ENCODE results near the gene TMPRSS3. TPM values are rescaled to one million over a fixed set of nuclear protein-coding genes. Genes with fewer than 3 reads are reported as not detected.

TMPRSS3 gene
- total and polyA plus RNA-seq, 2 donors (not counting 1 experiment from before 2014, with no cell fraction given), result 0.10 to 0.12 TPM

GRCh38 chr21:42364304-42364865 is 31.5 kb downstream of the TMPRSS3 start:
- no peak overlapping the region for H3K27ac ChIP-seq (ENCODE audit: low read length in 2 of 2)
- H3K4me1 ChIP-seq (ENCODE audit: control insufficient read depth in 2 of 2, insufficient read depth in 2 of 2, low read length in 2 of 2), result no peaks in the 10 kb centered on the region
- H3K4me3 Mint-ChIP-seq, result no peak overlapping the region
- ATAC-seq (ENCODE audit: low read depth), result no peak
- POLR2A ChIA-PET, result no interaction called here
- CTCF ChIA-PET, result interaction anchor here (0.5 kb wide), 1 partner anchor 86 kb away, joined by 3 read pairs; no protein-coding TSS in a partner anchor
- no peak overlapping the region for H3K27ac Mint-ChIP-seq
- 72% methylated on average over 13 of the region's 13 CpGs for WGBS (ENCODE audit: insufficient coverage)
- peaks cover 0 to 11% (median 4%) of the 10 kb centered on the region in 4 experiments for H3K27me3 ChIP-seq (replicated peaks in 1 of 4; ENCODE audit: control extremely low read depth in 1 of 4, control insufficient read depth in 3 of 4, insufficient read depth in 4 of 4, low read length in 3 of 4)
- H3K9me3 ChIP-seq (ENCODE audit: control extremely low read depth in 1 of 3, control insufficient read depth in 2 of 3, insufficient read depth in 1 of 3, low read length in 2 of 3), result peaks cover 0 to 15% (median 4%) of the 10 kb centered on the region in 3 donors
- H3K4me2 ChIP-seq (replicated peaks; ENCODE audit: low read depth, low read length, poor library complexity, severe bottlenecking), result no peak overlapping the region
- H3K27me3 Mint-ChIP-seq, result peaks cover 33% of the 10 kb centered on the region
- no peaks in the 10 kb centered on the region for H3K36me3 ChIP-seq (replicated peaks in 1 of 2; ENCODE audit: control extremely low read depth in 1 of 2, control insufficient read depth in 1 of 2, extremely low read depth in 1 of 2, insufficient read depth in 2 of 2, low read length in 1 of 2)
- no peak overlapping the region for H3K4me3 ChIP-seq (ENCODE audit: control extremely low read depth in 1 of 5, extremely low read depth in 1 of 5, insufficient read depth in 1 of 5, low read depth in 2 of 5, low read length in 4 of 5)
- no peak for DNase-seq
- no peaks in the 10 kb centered on the region for H3K9me3 Mint-ChIP-seq (ENCODE audit: insufficient read depth)
- intact Hi-C loops (cut with micrococcal nuclease), result no loop called here
- no peak for TF ChIP-seq EZH2 (IDR thresholded peaks at IDR 0.05; ENCODE audit: borderline replicate concordance, insufficient read depth, low read depth, low read length, poor library complexity, severe bottlenecking)
- TF ChIP-seq, protein P1, sequence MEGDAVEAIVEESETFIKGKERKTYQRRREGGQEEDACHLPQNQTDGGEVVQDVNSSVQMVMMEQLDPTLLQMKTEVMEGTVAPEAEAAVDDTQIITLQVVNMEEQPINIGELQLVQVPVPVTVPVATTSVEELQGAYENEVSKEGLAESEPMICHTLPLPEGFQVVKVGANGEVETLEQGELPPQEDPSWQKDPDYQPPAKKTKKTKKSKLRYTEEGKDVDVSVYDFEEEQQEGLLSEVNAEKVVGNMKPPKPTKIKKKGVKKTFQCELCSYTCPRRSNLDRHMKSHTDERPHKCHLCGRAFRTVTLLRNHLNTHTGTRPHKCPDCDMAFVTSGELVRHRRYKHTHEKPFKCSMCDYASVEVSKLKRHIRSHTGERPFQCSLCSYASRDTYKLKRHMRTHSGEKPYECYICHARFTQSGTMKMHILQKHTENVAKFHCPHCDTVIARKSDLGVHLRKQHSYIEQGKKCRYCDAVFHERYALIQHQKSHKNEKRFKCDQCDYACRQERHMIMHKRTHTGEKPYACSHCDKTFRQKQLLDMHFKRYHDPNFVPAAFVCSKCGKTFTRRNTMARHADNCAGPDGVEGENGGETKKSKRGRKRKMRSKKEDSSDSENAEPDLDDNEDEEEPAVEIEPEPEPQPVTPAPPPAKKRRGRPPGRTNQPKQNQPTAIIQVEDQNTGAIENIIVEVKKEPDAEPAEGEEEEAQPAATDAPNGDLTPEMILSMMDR (IDR thresholded peaks at IDR 0.05), result no peak
- H3K9ac ChIP-seq (ENCODE audit: low read length), result no peak overlapping the region
- no peaks in the 10 kb centered on the region for H4K20me1 ChIP-seq (ENCODE audit: control insufficient read depth, insufficient read depth, low read length, poor library complexity, severe bottlenecking)
- no peaks in the 10 kb centered on the region for H3K79me2 ChIP-seq (ENCODE audit: control insufficient read depth, insufficient read depth, low read length)
- no peak overlapping the region for H2AFZ ChIP-seq (ENCODE audit: insufficient read depth, low read depth, low read length, poor library complexity, severe bottlenecking)
- no peaks in the 10 kb centered on the region for H3K4me1 Mint-ChIP-seq

- Histone ChIP-seq H4K20me1 (ENCODE audit: control insufficient read depth, insufficient read depth, low read length, poor library complexity, severe bottlenecking) (no peaks in the 10 kb centered on the region), H3K27me3 (replicated peaks in 1 of 4; ENCODE audit: control extremely low read depth in 1 of 4, control insufficient read depth in 3 of 4, insufficient read depth in 4 of 4, low read length in 3 of 4) (peaks cover 0 to 11% (median 4%) of the 10 kb centered on the region in 4 experiments), H3K9ac (ENCODE audit: low read length) (no peak overlapping the region), H3K4me2 (replicated peaks; ENCODE audit: low read depth, low read length, poor library complexity, severe bottlenecking) (no peak overlapping the region), H3K4me3 (ENCODE audit: control extremely low read depth in 1 of 5, extremely low read depth in 1 of 5, insufficient read depth in 1 of 5, low read depth in 2 of 5, low read length in 4 of 5) (no peak overlapping the region), H3K79me2 (ENCODE audit: control insufficient read depth, insufficient read depth, low read length) (no peaks in the 10 kb centered on the region), H3K36me3 (replicated peaks in 1 of 2; ENCODE audit: control extremely low read depth in 1 of 2, control insufficient read depth in 1 of 2, extremely low read depth in 1 of 2, insufficient read depth in 2 of 2, low read length in 1 of 2) (no peaks in the 10 kb centered on the region), H2AFZ (ENCODE audit: insufficient read depth, low read depth, low read length, poor library complexity, severe bottlenecking) (no peak overlapping the region), H3K4me1 (ENCODE audit: control insufficient read depth in 2 of 2, insufficient read depth in 2 of 2, low read length in 2 of 2) (no peaks in the 10 kb centered on the region), H3K27ac (ENCODE audit: low read length in 2 of 2) (no peak overlapping the region), H3K9me3 (ENCODE audit: control extremely low read depth in 1 of 3, control insufficient read depth in 2 of 3, insufficient read depth in 1 of 3, low read length in 2 of 3) (peaks cover 0 to 15% (median 4%) of the 10 kb centered on the region in 3 donors)
- H3K27ac Mint-ChIP-seq, result no peak overlapping the region
- DNase-seq (no peak), ATAC-seq (ENCODE audit: low read depth) (no peak)
- H3K4me1 Mint-ChIP-seq, result no peaks in the 10 kb centered on the region
- intact Hi-C loops (cut with micrococcal nuclease), result no loop called here
- ChIA-PET CTCF (no interaction called here), POLR2A (interaction anchor here (0.6 kb wide), 1 partner anchor 16 kb away, joined by 3 read pairs; no protein-coding TSS in a partner anchor)
- peaks cover 37% of the 10 kb centered on the region for H3K27me3 Mint-ChIP-seq
- 48% methylated on average over 4 of the region's 8 CpGs for WGBS (ENCODE audit: insufficient coverage)
- H3K9me3 Mint-ChIP-seq (ENCODE audit: insufficient read depth), result no peaks in the 10 kb centered on the region
- TF ChIP-seq, protein P1 (IDR thresholded peaks at IDR 0.05), result no peak
- no peak for TF ChIP-seq EZH2 (IDR thresholded peaks at IDR 0.05; ENCODE audit: borderline replicate concordance, insufficient read depth, low read depth, low read length, poor library complexity, severe bottlenecking)
- H3K4me3 Mint-ChIP-seq, result no peak overlapping the region
Observed at GRCh38 chr21:42363312-42363711, 32.5 kb downstream of the TMPRSS3 start.

All from B cell (primary cell).